GM04504 (cell line): ENCODE data around the gene CSMD2.

Source experiments
- DNase-seq: peaks from one replicate; pipeline ENCODE4 v3.0.0-alpha.2; 2012; ENCODE audit warnings: low read depth

The CSMD2 gene

DNA sequence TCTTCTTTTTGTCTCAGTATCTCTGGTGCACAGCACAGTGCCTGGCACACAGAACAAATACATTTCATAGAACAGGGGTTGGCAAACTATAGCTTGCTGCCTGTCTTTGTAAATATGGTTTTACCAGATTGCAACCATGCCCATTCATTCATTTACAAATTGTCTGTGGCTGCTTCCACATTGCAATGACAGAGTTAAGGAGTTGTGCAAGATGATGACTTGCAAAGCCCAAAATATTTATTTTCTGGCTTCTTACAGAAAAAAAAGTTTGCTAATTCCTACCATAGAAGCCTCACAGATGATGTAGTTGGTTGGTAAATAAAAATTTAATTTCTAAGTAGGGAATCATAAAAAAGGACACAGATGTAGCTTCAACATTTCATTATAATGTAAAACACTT lies 312.3 kb downstream of the CSMD2 start:
- DNase-seq: no peak

DNA sequence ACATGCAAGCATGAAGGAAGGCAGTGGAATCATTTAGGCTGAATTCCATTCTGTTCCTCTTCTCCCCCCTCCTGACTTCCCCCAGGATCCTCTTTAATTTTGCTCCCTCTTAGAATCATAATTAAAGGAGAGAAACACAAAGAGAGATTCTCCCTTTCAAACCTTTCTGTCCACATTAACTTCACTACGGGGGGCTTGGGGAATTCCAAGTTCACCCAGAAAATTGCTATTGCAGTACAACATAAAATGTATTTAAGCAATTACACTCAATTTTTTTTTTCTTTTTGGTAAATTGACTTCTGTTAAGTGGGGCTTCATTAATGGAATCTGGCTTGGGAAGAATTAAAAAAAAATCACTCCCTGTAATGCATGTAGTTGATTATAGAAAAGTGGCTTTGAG lies 314.5 kb downstream of the CSMD2 start:
- DNase-seq: no peak

DNA sequence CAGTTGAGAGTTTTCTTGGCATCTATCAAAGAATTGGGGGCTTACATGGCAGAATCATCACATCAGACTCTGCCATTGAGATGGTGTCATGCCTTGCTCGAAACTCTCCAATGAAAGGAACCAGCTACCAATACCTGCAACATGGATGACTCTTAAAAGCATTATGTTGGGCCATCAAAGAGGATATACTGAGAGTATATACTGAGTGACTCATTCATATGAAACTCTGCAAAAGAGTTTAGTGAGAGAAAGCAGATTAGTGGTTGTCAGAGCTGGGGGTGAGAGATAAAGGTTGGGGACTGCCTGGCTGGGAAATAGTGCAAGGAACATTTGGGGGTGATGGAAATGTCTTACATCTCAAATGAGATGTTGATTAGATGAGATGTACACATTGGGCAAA lies 315.8 kb downstream of the CSMD2 start:
- no peak for DNase-seq

DNA sequence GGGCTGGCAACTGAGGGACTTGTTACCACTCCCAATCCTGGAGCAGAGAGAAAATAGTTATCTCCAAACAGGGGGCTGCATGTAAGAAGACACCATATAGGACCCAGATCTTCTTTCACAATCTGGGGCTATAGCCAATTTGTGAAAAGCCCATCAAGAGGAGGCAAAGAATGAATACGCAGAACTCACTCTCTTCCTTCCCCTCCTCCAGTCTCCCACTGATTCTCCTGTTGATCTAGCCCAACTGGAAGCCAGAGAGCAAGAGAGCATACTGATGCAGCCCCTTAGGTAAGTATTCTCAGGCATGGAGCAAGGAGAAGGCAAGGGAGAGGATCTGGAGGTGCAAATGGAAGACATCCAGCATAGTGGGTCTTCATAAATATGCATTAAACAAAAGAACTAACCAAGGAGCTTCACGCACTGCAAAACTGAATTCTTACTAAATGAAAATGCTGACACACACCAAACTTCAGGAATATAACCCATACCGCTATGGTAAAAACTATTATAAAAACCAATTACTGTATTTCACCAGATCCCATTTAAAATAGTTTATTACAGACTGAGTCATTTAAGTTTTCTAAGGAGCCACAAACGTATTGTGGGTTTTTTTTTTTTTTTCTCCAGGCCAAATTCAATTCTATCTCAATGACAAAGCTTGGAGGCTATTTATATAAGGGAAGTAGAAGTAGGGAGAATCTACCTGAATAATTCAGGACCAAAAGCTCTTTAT lies 316.7 kb downstream of the CSMD2 start:
- DNase-seq: no peak

DNA sequence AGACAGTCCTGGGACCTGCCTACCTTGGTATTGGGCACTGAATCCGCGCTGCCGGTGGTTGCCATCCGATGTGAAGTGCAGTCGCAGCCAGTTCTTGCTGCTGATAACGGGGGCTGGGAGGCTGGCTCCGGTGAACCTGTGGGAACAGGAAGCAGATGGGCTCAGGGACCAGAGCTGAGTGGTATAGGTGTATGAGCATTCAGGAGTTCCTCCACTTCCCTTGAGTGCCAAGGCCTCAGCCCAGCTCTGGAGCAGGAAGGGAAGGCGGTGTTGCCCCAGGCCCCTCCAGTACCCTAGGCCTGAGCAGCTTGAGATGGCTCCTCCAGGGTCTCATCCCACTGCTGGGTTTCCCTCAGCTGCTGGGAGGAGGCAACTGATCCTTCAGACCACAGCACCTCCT lies 318.2 kb downstream of the CSMD2 start:
- no peak for DNase-seq

DNA sequence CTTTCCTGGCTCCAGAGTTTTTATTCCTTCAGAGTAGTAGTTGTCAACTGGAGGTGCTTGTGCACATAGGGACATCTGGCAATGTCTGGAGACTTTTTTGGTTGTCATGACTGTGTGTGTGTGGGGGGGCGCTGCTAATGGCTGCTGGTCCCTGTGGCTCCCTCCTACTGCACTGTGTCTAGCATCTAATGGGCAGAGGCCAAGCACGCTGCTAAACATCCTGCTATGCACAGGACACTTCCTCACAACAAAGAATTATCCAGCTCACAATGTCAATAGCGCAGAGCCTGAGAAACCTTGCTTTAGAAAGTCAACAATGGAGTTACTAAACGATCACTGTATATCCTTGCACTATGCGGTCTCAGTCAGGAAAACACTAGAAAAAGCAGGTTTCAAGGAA lies 320.9 kb downstream of the CSMD2 start:
- no peak for DNase-seq

DNA sequence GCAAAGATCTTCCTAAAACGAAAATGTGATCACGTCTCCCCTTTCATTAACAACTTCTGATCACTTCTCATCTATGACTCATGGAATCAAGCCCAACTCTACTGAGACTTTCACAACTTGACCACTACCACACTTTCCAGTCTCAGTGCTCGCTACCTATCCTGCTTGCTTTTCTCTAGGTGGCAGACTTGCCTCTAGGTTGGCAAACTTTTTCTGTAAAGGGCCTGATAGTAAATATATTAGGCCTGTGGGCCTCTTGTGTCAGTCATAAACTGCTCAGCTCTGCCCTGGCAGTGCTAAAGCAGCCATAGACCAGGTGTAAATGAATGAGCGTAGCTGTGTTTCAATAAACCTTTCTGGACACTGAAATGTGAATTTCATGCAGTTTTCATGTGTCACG lies 322.7 kb downstream of the CSMD2 start:
- no peak for DNase-seq

DNA sequence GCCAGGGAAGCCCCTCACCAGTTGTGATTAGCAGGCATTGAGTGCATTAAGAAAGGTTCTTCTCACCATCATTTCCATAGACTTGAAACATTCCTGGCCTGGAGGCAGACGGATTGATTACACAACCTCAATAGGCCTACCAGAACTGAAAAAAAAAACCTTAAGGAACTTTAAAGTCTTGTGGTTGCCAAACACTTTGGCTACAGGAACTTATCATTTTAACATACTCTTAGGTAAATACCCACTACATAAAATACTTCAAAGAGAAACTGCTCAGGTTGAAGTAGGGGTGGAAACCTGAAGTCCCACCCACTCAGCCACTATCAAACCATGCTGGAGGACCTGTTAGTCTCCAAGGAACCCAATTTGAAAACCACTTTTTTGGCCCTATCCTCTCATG lies 323.5 kb downstream of the CSMD2 start:
- DNase-seq: no peak

DNA sequence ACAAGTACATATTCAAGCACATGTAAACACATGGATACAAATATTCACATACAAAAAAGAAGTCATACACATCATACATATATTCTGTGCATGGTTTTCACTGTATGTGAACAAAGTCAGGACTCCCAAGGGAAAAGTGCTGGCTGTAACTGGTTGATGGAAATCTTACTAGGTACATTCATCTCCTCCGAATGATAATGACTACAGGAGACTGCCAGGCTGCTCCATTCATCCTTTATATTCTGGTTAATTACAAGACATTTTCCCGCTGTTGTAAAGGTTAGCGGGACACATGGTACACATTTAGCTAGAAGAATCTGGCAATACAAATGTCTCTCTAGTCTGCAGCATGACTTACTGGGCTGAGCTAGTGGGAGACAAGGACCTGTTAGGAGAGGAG lies 327.4 kb downstream of the CSMD2 start:
- DNase-seq: no peak

DNA sequence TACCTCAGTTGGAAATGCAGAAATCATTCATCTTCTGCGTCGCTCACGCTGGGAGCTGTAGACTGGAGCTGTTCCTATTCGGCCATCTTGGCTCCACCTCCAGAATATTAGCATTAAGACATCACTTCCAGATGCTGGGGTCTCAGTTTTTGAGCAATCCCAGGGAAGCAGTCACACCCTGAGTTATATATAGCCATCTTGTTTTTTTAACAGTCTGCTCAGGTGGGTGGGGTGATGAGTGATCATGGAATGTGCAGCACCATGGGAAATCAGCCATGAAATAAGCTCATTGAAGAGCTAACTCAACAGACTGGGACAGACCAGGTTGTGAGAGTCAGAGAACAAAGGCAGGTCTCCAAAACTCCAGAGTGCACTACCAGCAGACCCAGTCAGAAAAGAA lies 328.1 kb downstream of the CSMD2 start:
- DNase-seq: no peak

DNA sequence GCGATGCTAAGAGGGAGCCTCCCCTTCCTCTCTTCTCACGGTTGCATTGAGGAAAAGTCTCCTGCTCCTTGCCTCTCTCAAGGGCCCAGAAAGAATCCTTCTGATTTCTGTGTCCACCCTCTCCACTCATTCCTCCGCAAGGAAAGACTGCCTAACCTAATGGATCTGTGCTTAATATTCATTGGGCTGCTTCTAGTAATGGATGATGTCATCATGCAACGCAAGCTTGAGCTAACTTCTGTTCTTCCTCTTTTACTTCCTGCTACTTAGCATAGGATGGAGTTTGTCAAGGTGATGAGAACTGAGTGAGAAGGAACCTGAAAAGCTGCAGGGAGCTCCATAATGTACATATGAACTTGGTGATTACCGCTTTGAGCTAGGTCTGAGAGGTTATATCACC lies 336.4 kb downstream of the CSMD2 start:
- DNase-seq: no peak

DNA sequence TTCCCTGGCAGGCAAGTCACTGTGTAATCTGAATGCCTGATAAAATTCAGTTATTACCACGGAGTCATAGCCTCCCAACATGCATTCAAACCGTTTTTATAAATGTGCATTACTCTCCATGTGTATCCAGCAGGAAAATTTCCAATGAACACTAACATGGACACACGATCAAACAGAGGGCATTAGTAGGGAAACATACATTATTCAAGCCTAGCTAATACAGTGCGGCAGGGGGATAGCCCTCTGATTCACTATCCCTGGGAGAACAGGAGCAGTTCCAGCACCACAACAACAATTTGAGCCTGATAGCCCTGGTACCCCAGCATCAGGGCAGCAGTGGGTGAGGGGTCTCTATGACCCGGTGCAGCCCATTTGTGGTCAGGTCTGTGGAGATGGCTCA lies 337.0 kb downstream of the CSMD2 start:
- no peak for DNase-seq

DNA sequence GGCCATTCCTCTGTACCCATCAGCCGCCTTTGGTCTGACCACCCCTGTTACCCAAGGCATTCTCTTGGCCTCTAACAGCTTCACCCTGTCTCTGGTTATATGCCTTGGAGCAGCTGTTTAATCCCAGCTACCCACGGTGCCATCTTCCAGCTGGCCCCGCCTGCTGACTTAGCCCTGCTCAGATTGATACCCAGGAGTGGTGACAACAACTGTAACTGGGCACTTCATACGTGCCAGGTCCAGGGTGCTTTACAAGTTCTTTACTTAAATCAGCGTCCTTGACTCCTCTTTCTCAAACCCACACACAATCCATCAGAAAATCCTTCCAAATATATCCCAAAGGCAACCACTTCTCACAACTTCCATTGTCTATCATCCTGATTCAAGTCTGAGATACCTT lies 338.3 kb downstream of the CSMD2 start:
- DNase-seq: no peak

DNA sequence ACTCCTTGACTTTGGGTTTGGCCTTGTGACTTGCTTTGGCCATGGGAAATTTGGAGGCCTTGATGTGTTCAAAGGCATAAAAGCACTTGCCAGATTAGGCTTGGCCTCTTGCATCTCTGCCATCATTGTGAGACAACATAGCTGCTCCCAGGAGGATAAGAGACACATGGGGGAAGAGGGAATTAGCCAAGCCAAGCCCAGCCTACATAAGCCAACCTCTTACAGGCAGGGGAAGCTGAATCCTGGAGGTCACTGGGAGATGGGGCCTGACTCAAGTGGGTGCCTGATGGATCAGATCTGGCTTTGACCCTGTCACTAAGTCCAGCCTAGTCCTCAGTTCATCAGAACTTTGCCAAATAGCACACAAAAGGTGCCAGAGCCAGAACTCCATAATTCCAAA lies 338.7 kb downstream of the CSMD2 start:
- no peak for DNase-seq

DNA sequence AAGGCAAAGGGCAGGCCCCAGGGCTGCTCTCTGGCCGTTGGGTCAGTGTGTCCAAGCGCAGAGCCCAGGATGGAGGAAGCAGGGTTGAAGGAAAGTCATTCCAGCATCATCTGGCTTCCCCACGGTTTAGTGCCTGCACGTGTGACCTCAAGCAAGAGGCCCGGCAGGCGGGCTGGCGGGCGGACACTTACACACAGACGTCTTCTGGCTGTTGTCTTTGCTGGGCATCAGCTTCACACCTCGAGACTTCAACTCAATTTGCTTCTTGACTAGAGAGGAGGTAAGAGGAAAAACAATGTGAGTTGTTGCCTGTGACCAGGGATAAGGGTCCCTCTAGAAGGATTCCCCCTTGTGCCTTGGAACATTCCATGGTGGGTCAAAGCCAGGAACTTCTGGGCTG lies 339.5 kb downstream of the CSMD2 start:
- no peak for DNase-seq

DNA sequence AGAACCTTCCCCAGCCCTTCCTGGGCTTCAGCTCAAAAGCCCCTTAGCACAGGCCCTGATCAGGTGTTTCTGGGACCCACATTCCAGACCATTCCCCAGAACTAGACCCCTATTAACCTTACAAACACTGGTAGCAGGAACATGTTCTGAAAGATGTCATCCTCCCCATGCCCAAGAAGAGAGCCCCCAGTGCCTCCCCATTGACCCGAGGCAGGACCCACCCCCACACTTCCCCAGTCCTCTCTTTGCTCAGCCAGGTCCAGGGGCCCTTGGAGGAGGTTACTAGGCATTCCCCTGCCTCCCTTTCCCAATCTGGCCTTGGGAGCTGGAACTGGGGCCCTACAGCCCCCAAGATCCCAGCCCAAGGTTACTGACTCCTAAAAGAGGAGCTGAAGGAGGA lies 340.1 kb downstream of the CSMD2 start:
- DNase-seq: no peak

DNA sequence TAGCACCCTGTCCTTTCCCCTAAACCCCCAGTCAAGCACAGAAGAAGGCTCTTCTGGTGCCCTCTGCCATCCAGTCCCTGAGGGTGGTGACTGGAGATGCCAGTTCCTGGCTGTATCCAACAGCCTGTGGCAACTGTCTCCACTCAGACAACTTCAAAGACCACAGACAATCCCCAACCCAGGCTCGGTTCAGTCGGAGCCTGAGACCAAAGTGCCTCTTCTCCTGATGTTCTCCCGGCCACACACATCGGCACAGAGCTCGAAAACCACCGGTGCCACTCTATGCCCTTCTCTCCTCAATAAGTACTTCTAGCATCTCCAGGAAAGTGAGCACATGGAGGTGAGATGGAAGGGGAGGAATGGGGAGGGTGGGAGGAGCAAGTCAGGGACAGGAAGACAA lies 340.7 kb downstream of the CSMD2 start:
- DNase-seq: no peak

DNA sequence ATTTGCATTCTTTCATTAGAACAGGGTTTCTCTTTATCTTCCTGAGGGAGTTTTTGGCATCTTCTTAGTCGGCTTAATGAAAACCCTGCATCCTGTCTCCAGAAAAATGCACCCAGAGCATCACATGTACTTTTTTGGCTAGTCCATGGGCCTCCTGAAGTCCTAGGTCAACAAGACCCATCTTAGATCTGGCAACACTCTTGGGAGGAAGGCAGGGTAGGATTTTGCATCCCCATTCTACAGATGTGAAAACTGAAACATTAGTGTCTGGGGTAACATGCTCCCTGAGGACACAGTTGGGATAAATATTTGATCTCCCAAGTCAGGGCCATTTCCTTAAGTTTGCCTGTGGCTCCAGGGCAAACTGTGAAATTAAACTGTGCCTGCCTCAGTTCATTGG lies 341.2 kb downstream of the CSMD2 start:
- DNase-seq: no peak

DNA sequence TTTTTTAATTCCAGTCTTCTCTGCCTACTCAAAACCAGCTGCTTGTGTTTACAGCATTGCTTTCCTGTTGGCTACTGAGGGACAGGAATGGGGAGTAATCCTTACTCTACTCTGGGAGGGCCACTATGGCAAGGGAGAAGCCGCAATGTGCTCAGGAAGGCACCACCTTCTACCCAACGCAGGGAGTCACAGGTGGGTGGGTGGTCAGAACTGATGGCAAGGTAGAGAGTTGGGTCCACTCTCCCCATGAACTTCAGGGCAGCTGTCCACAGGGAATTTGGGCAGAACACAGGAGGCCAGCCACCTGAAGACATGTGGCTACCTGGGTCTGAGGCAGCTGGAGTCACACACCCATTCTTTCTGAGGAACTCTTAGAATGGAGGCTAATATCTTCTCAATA lies 341.6 kb downstream of the CSMD2 start:
- no peak for DNase-seq

DNA sequence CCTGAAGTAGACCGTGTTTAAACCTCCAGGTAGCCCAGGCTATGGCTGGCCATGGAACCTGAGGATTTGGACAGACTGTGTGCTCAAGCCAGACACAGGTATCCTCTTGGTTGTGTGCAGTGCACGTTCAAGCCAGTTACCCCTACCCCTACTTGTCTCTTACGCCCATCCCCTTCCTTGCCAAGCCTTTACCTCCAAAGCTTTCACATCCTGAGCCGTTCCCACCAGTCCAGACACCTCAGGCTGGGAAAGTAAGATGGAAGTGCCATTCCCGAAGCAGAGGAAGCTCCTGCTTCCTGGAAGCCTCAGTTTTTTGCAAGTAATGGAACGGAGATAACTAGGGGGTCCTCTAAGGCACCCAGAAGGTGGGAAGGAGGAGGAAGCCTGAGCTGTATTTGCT lies 342.6 kb downstream of the CSMD2 start:
- no peak for DNase-seq

DNA sequence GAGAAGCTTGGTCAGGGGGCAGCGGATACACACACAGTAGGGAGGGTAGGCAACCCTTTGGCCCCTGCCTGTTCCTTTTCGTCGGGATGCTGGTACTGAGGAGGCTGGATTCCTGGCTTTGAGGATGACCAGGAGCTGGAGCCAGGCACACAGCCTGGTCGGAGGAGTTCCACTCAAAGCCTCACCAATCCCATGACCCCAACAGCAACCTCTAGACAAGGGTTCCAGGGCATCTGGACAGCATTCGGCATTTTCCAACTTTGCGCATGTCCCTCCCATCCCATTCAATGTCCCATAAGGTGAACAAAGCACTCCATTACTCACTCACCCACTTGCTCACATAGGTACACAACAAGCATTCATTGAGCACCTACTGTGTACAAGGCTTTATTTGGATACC lies 343.7 kb downstream of the CSMD2 start:
- no peak for DNase-seq

DNA sequence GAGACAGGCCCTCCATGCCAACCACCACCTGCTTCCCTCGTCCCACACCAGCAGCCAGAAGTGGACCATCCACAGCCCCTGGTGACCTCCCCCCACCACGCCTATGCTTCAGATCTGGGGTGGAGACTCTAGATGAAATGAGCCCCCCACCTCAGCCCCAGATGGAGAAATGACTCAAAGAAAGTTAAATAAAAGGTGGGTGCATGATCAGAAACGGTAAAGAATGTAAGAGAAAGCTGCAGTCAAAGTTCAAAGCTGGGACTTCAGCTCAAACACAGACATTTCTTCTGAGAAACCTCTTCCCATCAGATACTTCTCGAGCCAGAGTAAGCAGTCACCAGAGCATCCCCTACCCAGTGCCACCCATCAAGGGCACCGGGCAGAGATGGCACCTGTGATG lies 344.2 kb downstream of the CSMD2 start:
- DNase-seq: no peak

DNA sequence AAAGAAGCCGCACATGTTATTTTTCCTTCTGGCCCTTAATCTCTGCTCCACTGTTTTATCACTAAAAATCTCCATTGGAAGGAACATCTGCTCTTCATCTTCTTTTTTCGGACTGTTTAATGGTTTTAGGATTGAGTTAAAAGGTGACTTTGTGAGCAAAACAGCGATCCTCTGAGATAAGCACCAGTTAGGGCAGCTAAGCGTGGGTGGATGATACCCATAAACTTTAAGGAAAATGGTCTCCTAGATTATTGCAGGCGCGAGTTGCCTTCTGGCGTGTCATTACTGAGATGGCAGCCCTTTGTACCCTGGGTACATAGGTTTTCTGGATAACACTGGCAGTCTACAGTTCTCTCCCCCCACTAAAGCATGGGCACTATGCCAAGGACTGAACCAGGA lies 345.1 kb downstream of the CSMD2 start:
- no peak for DNase-seq

DNA sequence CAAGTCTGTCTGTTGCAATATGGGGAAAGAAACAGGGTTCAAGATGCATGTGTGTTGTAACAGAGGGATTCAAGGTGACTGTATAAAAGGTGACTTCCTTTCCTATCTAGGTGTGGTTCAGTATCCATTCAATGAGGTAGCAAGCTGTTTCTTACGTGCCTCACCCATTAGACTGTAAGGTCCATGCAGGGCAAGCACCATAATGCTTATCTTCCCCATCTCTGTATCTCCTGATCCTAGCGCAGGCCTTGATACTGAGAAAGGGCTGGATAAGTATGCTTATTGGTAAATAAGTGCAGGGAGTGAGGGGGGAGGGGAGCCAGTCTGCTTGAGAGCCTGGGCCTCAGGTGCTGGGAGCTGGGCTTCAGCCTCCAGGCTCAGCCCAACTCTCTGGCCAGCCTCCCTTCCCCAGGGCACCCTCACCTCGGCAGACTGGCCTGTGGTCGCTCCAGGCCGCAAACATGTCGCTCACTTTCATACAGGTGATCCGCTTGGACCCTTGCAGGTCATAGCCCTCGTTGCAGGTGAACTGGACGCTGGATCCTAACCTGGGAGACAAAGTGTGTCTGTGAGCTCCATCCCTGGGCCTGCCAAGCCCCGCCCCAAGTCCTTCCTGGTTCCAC lies 345.6 kb downstream of the CSMD2 start:
- DNase-seq: no peak
